GM12873 (cell line): Measurements from ENCODE around the gene RAB6A.

Experiments used
- TF ChIP-seq, protein P1 (sequence below): IDR thresholded peaks from 2 replicates; pipeline ENCODE4 v1.5.1; 2012; ENCODE audit warnings: low read depth, mild to moderate bottlenecking, moderate library complexity, low read length, control low read depth; ENCODE audit not compliant: insufficient read depth; ENCODE audit errors: missing control alignments

RAB6A gene

DNA sequence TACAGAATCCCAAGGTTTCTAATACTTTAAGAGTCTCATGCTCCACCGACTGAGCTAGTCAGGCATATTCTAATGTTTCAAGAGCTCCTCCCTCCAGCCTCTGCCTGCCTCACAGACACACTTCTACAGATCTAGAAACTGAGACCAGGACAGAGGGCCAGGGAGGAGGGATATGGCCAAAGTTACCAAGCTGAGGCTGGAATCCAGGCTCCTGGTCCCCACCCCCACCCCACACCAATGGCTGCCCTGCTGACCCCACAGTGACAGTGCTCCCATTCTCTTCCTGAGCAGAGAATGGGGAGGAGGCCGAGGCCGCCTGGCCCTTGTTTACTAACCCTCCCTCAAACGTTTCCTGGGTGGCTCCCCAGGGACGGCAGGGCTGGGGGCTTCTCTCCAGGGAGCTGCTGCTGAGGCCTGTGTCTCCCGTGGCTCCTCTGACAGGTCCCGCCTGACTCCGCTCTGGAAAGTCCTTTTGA, 112.3 kb downstream of the RAB6A start:
- TF ChIP-seq, protein P1, sequence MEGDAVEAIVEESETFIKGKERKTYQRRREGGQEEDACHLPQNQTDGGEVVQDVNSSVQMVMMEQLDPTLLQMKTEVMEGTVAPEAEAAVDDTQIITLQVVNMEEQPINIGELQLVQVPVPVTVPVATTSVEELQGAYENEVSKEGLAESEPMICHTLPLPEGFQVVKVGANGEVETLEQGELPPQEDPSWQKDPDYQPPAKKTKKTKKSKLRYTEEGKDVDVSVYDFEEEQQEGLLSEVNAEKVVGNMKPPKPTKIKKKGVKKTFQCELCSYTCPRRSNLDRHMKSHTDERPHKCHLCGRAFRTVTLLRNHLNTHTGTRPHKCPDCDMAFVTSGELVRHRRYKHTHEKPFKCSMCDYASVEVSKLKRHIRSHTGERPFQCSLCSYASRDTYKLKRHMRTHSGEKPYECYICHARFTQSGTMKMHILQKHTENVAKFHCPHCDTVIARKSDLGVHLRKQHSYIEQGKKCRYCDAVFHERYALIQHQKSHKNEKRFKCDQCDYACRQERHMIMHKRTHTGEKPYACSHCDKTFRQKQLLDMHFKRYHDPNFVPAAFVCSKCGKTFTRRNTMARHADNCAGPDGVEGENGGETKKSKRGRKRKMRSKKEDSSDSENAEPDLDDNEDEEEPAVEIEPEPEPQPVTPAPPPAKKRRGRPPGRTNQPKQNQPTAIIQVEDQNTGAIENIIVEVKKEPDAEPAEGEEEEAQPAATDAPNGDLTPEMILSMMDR = no peak

DNA sequence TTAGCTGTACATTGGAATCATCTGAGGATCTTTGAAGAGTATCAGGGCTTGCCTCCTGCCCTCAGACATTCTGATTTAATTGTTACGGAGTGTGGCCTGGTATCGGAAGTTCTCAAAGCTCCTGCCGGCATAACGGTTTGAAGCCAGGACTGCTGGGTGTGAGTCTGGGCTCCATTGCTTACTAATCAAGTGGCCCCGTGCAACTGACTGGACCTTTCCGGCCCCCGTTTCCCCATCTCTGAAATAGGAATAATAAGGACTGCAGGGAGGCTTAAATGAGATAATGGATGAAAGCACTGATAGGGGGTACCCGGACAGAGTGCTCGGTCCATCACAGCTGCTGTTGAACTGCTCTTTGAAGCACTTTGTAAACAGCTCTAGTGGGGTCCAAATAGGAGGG, 112.8 kb downstream of the RAB6A start:
- TF ChIP-seq, protein P1 = no peak

GRCh38 chr11:73647459-73648100, 113.3 kb downstream of the RAB6A start:
- TF ChIP-seq, protein P1 = no peak

- TF ChIP-seq, protein P1 = no peak
These were observed 114.8 kb downstream of the RAB6A start, which contains the start of gene PLEKHB1 for GRCh38 chr11:73645972-73646631. PLEKHB1 (plus strand) TSS chr11:73646581; CDS start chr11:73646609, 28 bp downstream.

GRCh38 chr11:73645121-73645969, 115.5 kb downstream of the RAB6A start:
- TF ChIP-seq, protein P1 = no peak

DNA sequence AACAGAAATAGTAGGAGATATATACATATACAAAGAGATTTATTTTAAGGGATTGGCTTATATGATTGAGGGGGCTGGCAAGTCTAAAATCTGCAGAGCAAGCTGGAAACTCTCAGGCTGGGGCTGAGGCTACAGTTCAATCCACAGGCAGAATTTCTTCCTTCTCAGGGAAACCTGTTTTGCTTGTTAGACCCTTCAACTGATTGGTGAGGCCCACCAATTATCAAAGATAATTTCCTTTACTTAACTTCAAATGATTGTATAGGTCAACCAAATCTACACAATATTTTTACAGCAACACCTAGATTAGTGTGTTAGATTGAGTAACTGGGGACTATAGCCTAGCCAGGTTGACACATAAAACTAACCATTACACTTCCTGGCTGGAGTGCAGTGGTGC, 119.2 kb downstream of the RAB6A start:
- TF ChIP-seq, protein P1 = no peak

- TF ChIP-seq, protein P1 = no peak
These were observed 120.3 kb downstream of the RAB6A start for GRCh38 chr11:73640592-73640991.
